Fibroblast of villous mesenchyme (primary cell): ENCODE measurements around the gene BMP15. TPM values are rescaled to one million over a fixed set of nuclear protein-coding genes. Genes with fewer than 3 reads are reported as not detected.

Source experiments
- DNase-seq: peaks from one replicate; pipeline ENCODE4 v3.0.0-alpha.2; 2010; ENCODE audit warnings: low read depth
- H3K4me3 ChIP-seq: 2 replicates; pipeline ENCODE4 v1.5.1; 2011; ENCODE audit warnings: low read depth, mild to moderate bottlenecking, low read length
- CTCF ChIP-seq: IDR thresholded peaks from 2 replicates; pipeline ENCODE4 v1.5.1; 2012; ENCODE audit warnings: low read depth, mild to moderate bottlenecking, low read length; ENCODE audit not compliant: insufficient read depth
- total RNA-seq: library from RNA; depleted of rRNA; stranded (reverse); fragments of >200 nt; gene quantifications from 2 replicates; pipeline ENCODE4 v1.2.3, GENCODE V29; 2012

Gene BMP15
- total RNA-seq: not detected in 2 replicates

- no peak for TF ChIP-seq CTCF
- DNase-seq: no peak
- no peak within 1 kb of the TSS for H3K4me3 ChIP-seq
These were observed at the start of gene BMP15 for GRCh38 chrX:50910685-50911176. Gene BMP15, plus strand, starts transcription at chrX:50910735. Its CDS starts 49 bp downstream, at chrX:50910784.

GRCh38 chrX:50863471-50863870 lies 47.1 kb upstream of the BMP15 start:
- H3K4me3 ChIP-seq: no peak overlapping the region
- TF ChIP-seq CTCF: no peak
- no peak for DNase-seq

GRCh38 chrX:50865311-50865710 lies 45.2 kb upstream of the BMP15 start:
- no peak for TF ChIP-seq CTCF
- no peak overlapping the region for H3K4me3 ChIP-seq
- DNase-seq: no peak

GRCh38 chrX:50871922-50872453 lies 38.5 kb upstream of the BMP15 start:
- no peak for TF ChIP-seq CTCF
- no peak for DNase-seq
- H3K4me3 ChIP-seq: no peak overlapping the region

GRCh38 chrX:50874876-50875275 lies 35.7 kb upstream of the BMP15 start:
- no peak for TF ChIP-seq CTCF
- DNase-seq: no peak
- no peak overlapping the region for H3K4me3 ChIP-seq

GRCh38 chrX:50876551-50876950 lies 34.0 kb upstream of the BMP15 start:
- H3K4me3 ChIP-seq: no peak overlapping the region
- TF ChIP-seq CTCF: no peak
- DNase-seq: no peak

GRCh38 chrX:50877310-50877709 lies 33.2 kb upstream of the BMP15 start:
- no peak overlapping the region for H3K4me3 ChIP-seq
- TF ChIP-seq CTCF: no peak
- peak; percentile 0 for DNase-seq
